ENCODE data around the gene HDAC4. TPM values are rescaled to one million over a fixed set of nuclear protein-coding genes. Genes with fewer than 3 reads are reported as not detected.

The HDAC4 gene
- total and polyA plus RNA-seq, 2 experiments from 2014 or later, result 9.3 to 10.8 TPM

GRCh38 chr2:239148495-239149200, 252.2 kb downstream of the HDAC4 start:
- Histone ChIP-seq H3K27me3 (no peaks in the 10 kb centered on the region), H3K4me2 (no peak overlapping the region), H3K4me3 (no peak overlapping the region), H3K79me2 (no peaks in the 10 kb centered on the region), H3K9me3 (ENCODE audit: low read depth) (no peaks in the 10 kb centered on the region), H3K9me2 (replicated peaks; ENCODE audit: insufficient read depth) (no peaks in the 10 kb centered on the region), H3K36me3 (replicated peaks; ENCODE audit: insufficient read depth, low read depth) (no peaks in the 10 kb centered on the region), H3K27ac (no peak overlapping the region), H4K20me1 (ENCODE audit: insufficient read depth, poor library complexity, severe bottlenecking) (no peaks in the 10 kb centered on the region), H2AFZ (no peak overlapping the region), H3K4me1 (ENCODE audit: insufficient read depth) (no peaks in the 10 kb centered on the region)
- TF ChIP-seq EZH2phosphoT487 (IDR thresholded peaks at IDR 0.05; ENCODE audit: low read depth, severe bottlenecking, unreplicated experiment) (no peak), EZH2 (IDR thresholded peaks at IDR 0.05; ENCODE audit: borderline replicate concordance) (no peak)
- DNase-seq (ENCODE audit: low spot score), result no peak
- whole genome bisulfite sequencing (ENCODE audit: low lambda C conversion rate, missing lambda C conversion rate), result 97% methylated on average over 28 of the region's 28 CpGs

GRCh38 chr2:239147376-239147775, 253.4 kb downstream of the HDAC4 start:
- H3K27ac ChIP-seq, result no peak overlapping the region
- H3K79me2 ChIP-seq, result no peaks in the 10 kb centered on the region
- no peak overlapping the region for H3K4me3 ChIP-seq
- H2AFZ ChIP-seq, result no peak overlapping the region
- H3K27me3 ChIP-seq, result no peaks in the 10 kb centered on the region
- TF ChIP-seq EZH2phosphoT487 (IDR thresholded peaks at IDR 0.05; ENCODE audit: low read depth, severe bottlenecking, unreplicated experiment) (no peak), CTCF (IDR thresholded peaks at IDR 0.05; ENCODE audit: poor library complexity) (no peak), EZH2 (IDR thresholded peaks at IDR 0.05; ENCODE audit: borderline replicate concordance) (no peak)
- no peak for DNase-seq (ENCODE audit: low spot score)
- H3K9me2 ChIP-seq (replicated peaks; ENCODE audit: insufficient read depth), result no peaks in the 10 kb centered on the region
- no peaks in the 10 kb centered on the region for H3K4me1 ChIP-seq (ENCODE audit: insufficient read depth)
- no peaks in the 10 kb centered on the region for H3K36me3 ChIP-seq (replicated peaks; ENCODE audit: insufficient read depth, low read depth)
- 93% methylated on average over 9 of the region's 9 CpGs for WGBS (ENCODE audit: low lambda C conversion rate, missing lambda C conversion rate)
- no peak overlapping the region for H3K4me2 ChIP-seq
- H4K20me1 ChIP-seq (ENCODE audit: insufficient read depth, poor library complexity, severe bottlenecking), result no peaks in the 10 kb centered on the region
- H3K9me3 ChIP-seq (ENCODE audit: low read depth), result no peaks in the 10 kb centered on the region

- H2AFZ ChIP-seq, result no peak overlapping the region
- no peaks in the 10 kb centered on the region for H3K9me3 ChIP-seq (ENCODE audit: low read depth)
- no peak overlapping the region for H3K27ac ChIP-seq
- no peak overlapping the region for H3K4me2 ChIP-seq
- no peaks in the 10 kb centered on the region for H3K79me2 ChIP-seq
- H3K4me3 ChIP-seq, result no peak overlapping the region
- TF ChIP-seq EZH2phosphoT487 (IDR thresholded peaks at IDR 0.05; ENCODE audit: low read depth, severe bottlenecking, unreplicated experiment), result no peak
- TF ChIP-seq CTCF (IDR thresholded peaks at IDR 0.05; ENCODE audit: poor library complexity), result no peak
- TF ChIP-seq EZH2 (IDR thresholded peaks at IDR 0.05; ENCODE audit: borderline replicate concordance), result no peak
- 97% methylated on average over 11 of the region's 12 CpGs for WGBS (ENCODE audit: low lambda C conversion rate, missing lambda C conversion rate)
- no peaks in the 10 kb centered on the region for H4K20me1 ChIP-seq (ENCODE audit: insufficient read depth, poor library complexity, severe bottlenecking)
- no peaks in the 10 kb centered on the region for H3K9me2 ChIP-seq (replicated peaks; ENCODE audit: insufficient read depth)
- no peak for DNase-seq (ENCODE audit: low spot score)
- H3K36me3 ChIP-seq (replicated peaks; ENCODE audit: insufficient read depth, low read depth), result no peaks in the 10 kb centered on the region
- no peaks in the 10 kb centered on the region for H3K4me1 ChIP-seq (ENCODE audit: insufficient read depth)
- no peaks in the 10 kb centered on the region for H3K27me3 ChIP-seq
Measured at GRCh38 chr2:239146741-239147181, 254.1 kb downstream of the HDAC4 start.

- no peak overlapping the region for H3K27ac ChIP-seq
- no peaks in the 10 kb centered on the region for H3K36me3 ChIP-seq (replicated peaks; ENCODE audit: insufficient read depth, low read depth)
- H3K79me2 ChIP-seq, result no peaks in the 10 kb centered on the region
- no peak overlapping the region for H3K4me2 ChIP-seq
- H4K20me1 ChIP-seq (ENCODE audit: insufficient read depth, poor library complexity, severe bottlenecking), result no peaks in the 10 kb centered on the region
- H3K4me3 ChIP-seq, result no peak overlapping the region
- no peaks in the 10 kb centered on the region for H3K9me3 ChIP-seq (ENCODE audit: low read depth)
- TF ChIP-seq CTCF (IDR thresholded peaks at IDR 0.05; ENCODE audit: poor library complexity) (no peak), EZH2phosphoT487 (IDR thresholded peaks at IDR 0.05; ENCODE audit: low read depth, severe bottlenecking, unreplicated experiment) (no peak), EZH2 (IDR thresholded peaks at IDR 0.05; ENCODE audit: borderline replicate concordance) (no peak)
- H3K9me2 ChIP-seq (replicated peaks; ENCODE audit: insufficient read depth), result no peaks in the 10 kb centered on the region
- no peaks in the 10 kb centered on the region for H3K27me3 ChIP-seq
- WGBS (ENCODE audit: low lambda C conversion rate, missing lambda C conversion rate), result 91% methylated on average over 19 of the region's 19 CpGs
- no peak overlapping the region for H2AFZ ChIP-seq
- H3K4me1 ChIP-seq (ENCODE audit: insufficient read depth), result no peaks in the 10 kb centered on the region
- DNase-seq (ENCODE audit: low spot score), result no peak
Measured at GRCh38 chr2:239146011-239146641, 254.7 kb downstream of the HDAC4 start.
